ENCODE data around the gene RPS5.

- TF ChIP-seq GATA2 (IDR thresholded peaks at IDR 0.05; ENCODE audit: low read depth, low read length) (no peak), GATA3 (IDR thresholded peaks at IDR 0.05; ENCODE audit: low read depth, low read length) (no peak)
Observed at GRCh38 chr19:58396691-58397532, 9.8 kb downstream of the RPS5 start.

Data from SH-SY5Y (cell line).